Prostate gland (tissue), 2 donors: Measurements from ENCODE around the gene DOCK7.

ENCODE experiments used
- CTCF ChIP-seq, 4 experiments: fragments of 200-600 bp in 2 of 4; fragments of 450-650 bp in 2 of 4; sonication (generic) in 2 of 4; IDR thresholded peaks; 1 replicate in 3 of 4; 2 replicates in 1 of 4; pipeline ENCODE4 v1.5.1; 2016 to 2019; ENCODE audit warnings: antibody characterized with exemption in 4 of 4, mild to moderate bottlenecking in 2 of 4, moderate library complexity in 2 of 4
- POLR2A ChIP-seq: fragments of 450-650 bp; IDR thresholded peaks from one replicate; pipeline ENCODE4 v1.6.1; 2016; ENCODE audit warnings: antibody characterized with exemption, mild to moderate bottlenecking
- POLR2AphosphoS5 ChIP-seq: sonication (generic); formaldehyde crosslinking; IDR thresholded peaks from one replicate; pipeline ENCODE4 v1.6.1; 2017; ENCODE audit warnings: antibody characterized with exemption

- TF ChIP-seq POLR2A, result no peak
- TF ChIP-seq CTCF (IDR thresholded peaks at IDR 0.05), result no peak
- no peak for TF ChIP-seq POLR2AphosphoS5
Observed at GRCh38 chr1:62712336-62713243, 24.4 kb upstream of the DOCK7 start.
